Left lung (tissue), 10 donors: ENCODE data around the gene ERGIC2. TPM values are rescaled to one million over a fixed set of nuclear protein-coding genes. Genes with fewer than 3 reads are reported as not detected.
"Not testable (repeated sequence)": the region's sequence is repeated elsewhere in the genome, so short reads cannot be mapped to it uniquely, and the experiment has no call there.

Source experiments
- ATAC-seq: fragments of 200-7000 bp; cut with Tn5 transposase; one replicate; pipeline ENCODE4 v1.9.1; 2020; ENCODE audit warnings: moderate library complexity
- DNase-seq, 4 donors: peaks; one replicate each; pipeline ENCODE4 v3.0.0-alpha.2; 2013 to 2020
- H3K27ac ChIP-seq, 2 donors: fragments of 200-600 bp; sonication (generic) in 1 of 2; one replicate each; pipeline versions ENCODE4 v1.5.0 to v1.8.0; 2020 to 2021
- H3K27me3 ChIP-seq, 2 donors: fragments of 200-600 bp; sonication (generic) in 1 of 2; one replicate each; pipeline versions ENCODE4 v1.5.0 to v1.8.0; 2020 to 2021
- H3K36me3 ChIP-seq, 2 donors: fragments of 200-600 bp; sonication (generic) in 1 of 2; one replicate each; pipeline versions ENCODE4 v1.5.0 to v1.8.0; 2020 to 2021
- H3K4me1 ChIP-seq, 2 donors: fragments of 200-600 bp; one replicate each; pipeline ENCODE4 v1.8.0; 2021
- H3K4me3 ChIP-seq, 2 donors: fragments of 200-600 bp; sonication (generic) in 1 of 2; one replicate each; pipeline versions ENCODE4 v1.5.0 to v1.8.0; 2020 to 2021; ENCODE audit warnings: mild to moderate bottlenecking in 1 of 2
- H3K9me3 ChIP-seq, 2 donors: fragments of 200-600 bp; sonication (generic) in 1 of 2; one replicate each; pipeline versions ENCODE4 v1.5.0 to v1.8.0; 2020 to 2021
- intact Hi-C, 2 donors: fragments of 100-400 bp; cut with DNase I; formaldehyde crosslinking; loops; one replicate each; pipeline versions ENCODE4 v1.11.2 to v1.14.2; 2022
- polyA plus RNA-seq, 6 donors: library from polyadenylated mRNA; unstranded; fragments of 120-200 nt; gene quantifications; one replicate each; pipeline ENCODE4 v1.2.1, GENCODE V29; 2013; ENCODE audit not compliant: insufficient read length in 6 of 6
- total RNA-seq, 2 donors: library from RNA; stranded (reverse); fragmentation: NEBNext Ultra II Directional; extraction: Animal tissue kit (Norgen Biotek cat#: 25700); gene quantifications; one replicate each; pipeline ENCODE4 v1.2.1, GENCODE V29; 2021
- TF ChIP-seq, protein P1 (sequence below), 2 donors: fragments of 200-600 bp; sonication (generic) in 1 of 2; IDR thresholded peaks; one replicate each; pipeline versions ENCODE4 v1.5.0 to v1.8.0; 2021; ENCODE audit warnings: antibody characterized with exemption in 2 of 2
- donor health status: DM: no; HTN: yes; CAD: no.
- donor health status: DM: no; HTN: no; CAD: no.

Gene ERGIC2
- total and polyA plus RNA-seq, 8 donors, result 78.5 to 95.1 (median 84.4) TPM

DNA sequence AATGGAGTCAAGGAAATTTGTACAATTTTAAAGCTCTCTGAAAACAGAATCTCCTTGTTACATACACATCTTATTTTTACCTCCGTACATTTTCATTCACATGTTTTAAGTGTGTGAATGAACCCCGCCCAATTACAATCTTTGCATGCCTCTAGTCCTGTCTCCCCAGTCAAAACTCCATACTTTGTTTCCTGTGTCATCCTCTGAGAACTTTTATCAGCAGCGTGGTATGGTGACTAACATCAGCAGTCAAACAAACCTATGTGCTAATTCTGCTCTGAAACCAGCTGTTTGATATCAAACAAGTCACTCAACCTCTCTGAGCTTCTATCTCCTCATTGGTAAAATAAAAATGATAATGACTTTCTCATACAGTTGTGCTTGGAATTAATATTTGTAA is 15.8 kb upstream of the ERGIC2 start:
- no peaks in the 10 kb centered on the region for H3K9me3 ChIP-seq
- no peak overlapping the region for H3K4me3 ChIP-seq
- intact Hi-C loops, result no loop called here
- no peaks in the 10 kb centered on the region for H3K27me3 ChIP-seq
- TF ChIP-seq, protein P1, sequence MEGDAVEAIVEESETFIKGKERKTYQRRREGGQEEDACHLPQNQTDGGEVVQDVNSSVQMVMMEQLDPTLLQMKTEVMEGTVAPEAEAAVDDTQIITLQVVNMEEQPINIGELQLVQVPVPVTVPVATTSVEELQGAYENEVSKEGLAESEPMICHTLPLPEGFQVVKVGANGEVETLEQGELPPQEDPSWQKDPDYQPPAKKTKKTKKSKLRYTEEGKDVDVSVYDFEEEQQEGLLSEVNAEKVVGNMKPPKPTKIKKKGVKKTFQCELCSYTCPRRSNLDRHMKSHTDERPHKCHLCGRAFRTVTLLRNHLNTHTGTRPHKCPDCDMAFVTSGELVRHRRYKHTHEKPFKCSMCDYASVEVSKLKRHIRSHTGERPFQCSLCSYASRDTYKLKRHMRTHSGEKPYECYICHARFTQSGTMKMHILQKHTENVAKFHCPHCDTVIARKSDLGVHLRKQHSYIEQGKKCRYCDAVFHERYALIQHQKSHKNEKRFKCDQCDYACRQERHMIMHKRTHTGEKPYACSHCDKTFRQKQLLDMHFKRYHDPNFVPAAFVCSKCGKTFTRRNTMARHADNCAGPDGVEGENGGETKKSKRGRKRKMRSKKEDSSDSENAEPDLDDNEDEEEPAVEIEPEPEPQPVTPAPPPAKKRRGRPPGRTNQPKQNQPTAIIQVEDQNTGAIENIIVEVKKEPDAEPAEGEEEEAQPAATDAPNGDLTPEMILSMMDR (IDR thresholded peaks at IDR 0.05), result no peak
- H3K36me3 ChIP-seq, result no peaks in the 10 kb centered on the region
- no peaks in the 10 kb centered on the region for H3K4me1 ChIP-seq
- H3K27ac ChIP-seq, result no peak overlapping the region
- DNase-seq, result no peak
- ATAC-seq, result no peak

DNA sequence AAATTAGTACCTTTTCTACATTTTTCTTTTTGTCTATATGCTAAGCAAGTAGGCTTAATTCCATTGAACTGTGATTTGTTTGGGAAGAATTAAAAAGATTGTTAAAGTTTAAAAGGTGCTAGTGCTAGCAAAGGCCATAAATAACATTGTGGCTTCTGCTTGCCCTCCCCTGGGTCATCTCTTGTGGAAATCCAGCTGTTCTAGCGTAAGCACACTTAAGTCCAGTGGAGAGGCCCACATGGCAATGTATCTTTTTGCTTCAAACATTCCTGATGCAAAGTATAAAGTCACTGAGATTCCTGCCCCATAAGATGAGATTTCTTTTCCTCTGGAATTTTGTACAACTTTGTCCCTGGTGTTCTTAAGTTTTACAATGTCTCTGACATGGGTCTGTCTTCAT is 14.4 kb upstream of the ERGIC2 start:
- intact Hi-C loops, result no loop called here
- H3K36me3 ChIP-seq, result no peaks in the 10 kb centered on the region
- ATAC-seq (no peak), DNase-seq (no peak)
- no peaks in the 10 kb centered on the region for H3K9me3 ChIP-seq
- no peaks in the 10 kb centered on the region for H3K27me3 ChIP-seq
- no peak overlapping the region for H3K4me3 ChIP-seq
- no peaks in the 10 kb centered on the region for H3K4me1 ChIP-seq
- no peak overlapping the region for H3K27ac ChIP-seq
- TF ChIP-seq, protein P1 (IDR thresholded peaks at IDR 0.05), result no peak

DNA sequence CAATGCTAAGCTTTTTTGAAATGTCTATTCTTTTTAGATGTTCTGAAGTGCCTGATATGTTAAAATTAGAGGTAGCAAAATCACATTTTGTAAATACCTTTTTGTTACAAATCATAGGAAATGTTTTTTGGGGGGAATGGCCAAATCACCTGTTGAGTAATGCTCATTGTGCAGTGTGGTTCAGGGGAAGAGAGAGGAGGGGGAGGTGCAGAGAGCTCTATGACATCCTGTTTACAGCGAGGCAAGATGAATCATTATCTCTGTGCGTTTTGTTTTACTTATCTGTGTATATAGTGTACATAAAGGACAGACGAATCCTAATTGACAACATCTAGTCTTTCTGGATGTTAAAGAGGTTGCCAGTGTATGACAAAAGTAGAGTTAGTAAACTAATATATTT is 9.4 kb upstream of the ERGIC2 start:
- H3K27me3 ChIP-seq, H3K4me1 ChIP-seq, ATAC-seq, intact Hi-C loops, H3K36me3 ChIP-seq, DNase-seq, H3K4me3 ChIP-seq, H3K9me3 ChIP-seq: not testable (repeated sequence)
- peak overlapping the region in 1 of 2 donors; percentile 70 for H3K27ac ChIP-seq

DNA sequence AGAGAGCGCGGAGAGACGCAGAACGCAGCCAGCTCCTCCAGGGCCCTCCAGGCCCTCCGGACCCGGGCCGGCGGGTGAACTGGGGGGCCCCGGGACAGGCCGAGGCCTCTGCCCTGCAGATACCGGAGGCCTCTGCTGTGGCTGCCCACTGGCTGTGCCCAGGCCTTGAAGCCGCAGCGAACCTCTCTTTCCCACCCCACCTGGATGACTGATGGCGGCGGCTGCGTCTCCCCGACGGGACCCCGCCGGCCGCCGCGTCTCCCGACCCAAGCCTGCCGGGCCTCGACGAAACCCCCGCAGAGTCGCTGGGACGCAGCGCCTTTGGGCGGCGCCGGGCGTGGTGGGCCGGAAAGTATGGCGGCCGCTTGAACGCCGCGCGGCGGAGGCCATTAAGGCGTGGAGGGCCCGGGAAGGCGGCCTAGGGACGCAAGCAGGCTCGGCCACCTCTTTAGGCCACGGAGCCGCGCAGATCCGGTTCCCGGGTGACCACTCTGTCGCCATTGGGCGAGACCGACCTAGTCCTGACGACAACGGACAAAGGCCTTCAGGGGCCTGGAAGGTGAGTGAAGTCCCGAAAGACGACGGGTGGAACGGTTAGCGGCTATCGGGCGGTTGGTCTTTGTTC is 8.4 kb upstream of the ERGIC2 start:
- no peak for ATAC-seq
- Histone ChIP-seq H3K9me3 (no peaks in the 10 kb centered on the region), H3K27ac (peak overlapping the region in 1 of 2 donors; percentile 70), H3K4me3 (peak overlapping the region in 1 of 2 donors; percentile 2), H3K36me3 (no peaks in the 10 kb centered on the region), H3K4me1 (no peaks in the 10 kb centered on the region), H3K27me3 (no peaks in the 10 kb centered on the region)
- TF ChIP-seq, protein P1 (IDR thresholded peaks at IDR 0.05), result no peak
- intact Hi-C loops, result no loop called here
- DNase-seq, result peak in 1 of 4 donors; percentile 81

DNA sequence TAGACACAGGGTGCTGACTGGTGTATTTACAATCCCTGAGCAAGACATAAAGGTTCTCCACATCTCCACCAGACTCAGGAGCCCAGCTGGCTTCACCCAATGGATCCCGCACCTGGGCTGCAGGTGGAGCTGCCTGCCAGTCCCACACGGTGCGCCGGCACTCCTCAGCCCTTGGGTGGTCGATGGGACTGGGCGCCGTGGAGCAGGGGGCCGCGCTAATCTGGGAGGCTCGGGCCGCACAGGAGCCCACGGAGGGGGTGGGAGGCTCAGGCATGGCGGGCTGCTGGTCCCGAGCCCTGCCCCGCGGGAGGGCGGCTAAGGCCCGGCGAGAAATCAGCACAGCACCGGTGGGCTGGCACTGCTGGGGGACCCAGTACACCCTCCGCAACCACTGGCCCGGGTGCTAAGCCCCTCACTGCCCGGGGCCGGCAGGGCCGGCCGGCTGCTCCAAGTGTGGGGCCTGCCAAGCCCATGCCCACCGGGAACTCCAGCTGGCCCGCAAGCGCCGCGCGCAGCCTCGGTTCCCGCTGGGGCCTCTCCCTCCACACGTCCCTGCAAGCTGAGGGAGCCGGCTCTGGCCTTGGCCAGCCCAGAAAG is 5.2 kb upstream of the ERGIC2 start:
- peak in 1 of 4 donors; percentile 78 for DNase-seq

DNA sequence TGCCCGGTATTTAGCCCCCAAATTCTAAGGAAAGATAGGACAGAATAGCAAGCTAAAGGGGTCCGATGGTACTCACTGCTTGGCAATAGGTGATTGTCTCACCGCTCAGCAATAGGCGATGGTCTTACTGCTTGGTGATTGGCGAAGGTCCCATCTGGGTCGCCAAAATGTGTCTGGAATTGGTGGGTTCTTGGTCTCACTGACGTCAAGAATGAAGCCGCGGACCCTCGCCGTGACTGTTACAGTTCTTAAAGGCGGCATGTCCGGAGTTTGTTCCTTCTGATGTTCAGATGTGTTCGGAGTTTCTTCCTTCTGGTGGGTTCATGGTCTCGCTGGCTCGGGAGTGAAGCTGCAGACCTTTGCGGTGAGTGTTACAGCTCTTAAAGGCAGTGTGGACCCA is 4.2 kb upstream of the ERGIC2 start:
- H3K27me3 ChIP-seq, ATAC-seq, H3K4me1 ChIP-seq, H3K4me3 ChIP-seq, intact Hi-C loops, H3K36me3 ChIP-seq, H3K27ac ChIP-seq, H3K9me3 ChIP-seq: not testable (repeated sequence)
- peak in 1 of 4 donors; percentile 36 for DNase-seq

More for the DNA sequence above, 5.2 kb upstream of the ERGIC2 start:
- ATAC-seq, H3K27ac ChIP-seq, H3K9me3 ChIP-seq, H3K36me3 ChIP-seq, H3K27me3 ChIP-seq, intact Hi-C loops, H3K4me1 ChIP-seq, H3K4me3 ChIP-seq: not testable (repeated sequence)

DNA sequence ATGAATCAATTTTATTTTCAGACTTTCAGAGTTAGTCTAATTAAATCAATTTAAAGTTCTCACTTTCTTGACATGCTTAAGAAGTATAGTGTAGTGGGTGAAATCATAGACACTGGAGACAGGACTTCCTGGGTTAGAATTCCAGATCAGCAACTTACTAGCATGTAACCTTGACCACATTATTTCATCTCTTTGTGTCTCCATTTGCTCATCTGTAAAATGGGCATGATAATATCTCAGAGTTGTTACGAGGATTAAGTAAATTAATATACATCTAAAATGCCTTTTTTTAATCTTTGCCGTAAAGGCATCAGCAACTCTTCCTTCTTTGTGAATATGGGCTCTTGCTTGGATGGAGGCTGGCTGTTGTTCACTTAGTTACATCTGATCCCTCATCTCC is 1.3 kb upstream of the ERGIC2 start:
- no peak overlapping the region for H3K27ac ChIP-seq
- H3K4me3 ChIP-seq, result no peak overlapping the region
- H3K4me1 ChIP-seq, result peaks cover 0 to 12% of the 10 kb centered on the region in 2 donors
- DNase-seq (no peak), ATAC-seq (no peak)
- TF ChIP-seq, protein P1 (IDR thresholded peaks at IDR 0.05), result no peak
- no peaks in the 10 kb centered on the region for H3K36me3 ChIP-seq
- intact Hi-C loops, result no loop called here
- H3K9me3 ChIP-seq, result no peaks in the 10 kb centered on the region
- H3K27me3 ChIP-seq, result no peaks in the 10 kb centered on the region
